Naive thymus-derived CD4-positive, alpha-beta T cell (primary cell): ENCODE measurements around the gene ORAI1. TPM values are rescaled to one million over a fixed set of nuclear protein-coding genes. Genes with fewer than 3 reads are reported as not detected.
"Not testable (repeated sequence)": the region's sequence is repeated elsewhere in the genome, so short reads cannot be mapped to it uniquely, and the experiment has no call there.

ENCODE experiments used
- ATAC-seq: fragments of 150-1000 bp; cut with Tn5 transposase; 2 replicates; pipeline ENCODE4 v1.10.0; 2021; ENCODE audit warnings: mild to moderate bottlenecking, moderate library complexity
- CTCF ChIA-PET: fragments of 350-600 bp; sonication (Branson Sonifier 250); formaldehyde crosslinking; loops from one replicate; lab custom pipeline; 2021; ENCODE audit warnings: antibody characterized with exemption; lab: Charles Lee
- POLR2A ChIA-PET: fragments of 350-600 bp; sonication (Branson Sonifier 250); formaldehyde crosslinking; loops from one replicate; lab custom pipeline; 2021; ENCODE audit warnings: antibody characterized with exemption, inconsistent platforms; lab: Charles Lee
- DNase-seq, 9 donors: peaks; one replicate each; pipeline versions ENCODE4 v3.0.0 to v3.0.0-alpha.2; 2020 to 2022; ENCODE audit warnings: mixed read lengths in 1 of 9
- H3K27ac ChIP-seq: one replicate; pipeline ENCODE4 v1.7.0; 2013; ENCODE audit warnings: mild to moderate bottlenecking, low read depth, low read length, moderate library complexity
- H3K27me3 ChIP-seq, 2 donors: one replicate each; pipeline ENCODE4 v1.7.0; 2013; ENCODE audit warnings: low read length in 2 of 2, mild to moderate bottlenecking in 2 of 2, moderate library complexity in 2 of 2; ENCODE audit not compliant: control insufficient read depth in 2 of 2, insufficient read depth in 2 of 2
- H3K36me3 ChIP-seq, 3 experiments: 1 replicate in 2 of 3; 2 replicates in 1 of 3; pipeline ENCODE4 v1.7.0; 2013; ENCODE audit warnings: low read length in 3 of 3, mild to moderate bottlenecking in 3 of 3, moderate library complexity in 1 of 3; ENCODE audit not compliant: insufficient read depth in 3 of 3, control insufficient read depth in 2 of 3
- H3K4me1 ChIP-seq, 2 donors: one replicate each; pipeline ENCODE4 v1.7.0; 2013; ENCODE audit warnings: low read length in 2 of 2, mild to moderate bottlenecking in 2 of 2, moderate library complexity in 1 of 2; ENCODE audit not compliant: control insufficient read depth in 2 of 2, insufficient read depth in 2 of 2
- H3K4me3 ChIP-seq: 2 replicates; pipeline ENCODE4 v1.7.0; 2013; ENCODE audit warnings: mild to moderate bottlenecking, low read length
- H3K9me3 ChIP-seq, 3 experiments: 1 replicate in 2 of 3; 2 replicates in 1 of 3; pipeline ENCODE4 v1.7.0; 2013; ENCODE audit warnings: low read length in 3 of 3; ENCODE audit not compliant: control insufficient read depth in 2 of 3
- H3K27ac Mint-ChIP-seq, 9 donors: one replicate each; pipeline ENCODE4 v1.8.0; 2020 to 2022; ENCODE audit warnings: mixed read lengths in 9 of 9, mild to moderate bottlenecking in 8 of 9, moderate library complexity in 5 of 9, inconsistent platforms in 2 of 9
- H3K27me3 Mint-ChIP-seq, 5 donors: one replicate each; pipeline ENCODE4 v1.8.0; 2021 to 2022; ENCODE audit warnings: mixed read lengths in 5 of 5, mild to moderate bottlenecking in 1 of 5
- H3K36me3 Mint-ChIP-seq, 5 donors: one replicate each; pipeline ENCODE4 v1.8.0; 2020 to 2022; ENCODE audit warnings: mixed read lengths in 5 of 5, mild to moderate bottlenecking in 3 of 5, inconsistent platforms in 1 of 5
- H3K4me1 Mint-ChIP-seq, 7 donors: one replicate each; pipeline ENCODE4 v1.8.0; 2020 to 2022; ENCODE audit warnings: mixed read lengths in 7 of 7, mild to moderate bottlenecking in 3 of 7, inconsistent platforms in 1 of 7
- H3K4me3 Mint-ChIP-seq, 10 donors: one replicate each; pipeline ENCODE4 v1.8.0; 2020 to 2022; ENCODE audit warnings: mild to moderate bottlenecking in 10 of 10, mixed read lengths in 10 of 10, moderate library complexity in 6 of 10, inconsistent platforms in 2 of 10
- H3K9me3 Mint-ChIP-seq, 11 donors: one replicate each; pipeline ENCODE4 v1.8.0; 2020 to 2022; ENCODE audit warnings: mixed read lengths in 11 of 11, mild to moderate bottlenecking in 4 of 11, inconsistent platforms in 1 of 11, moderate library complexity in 1 of 11
- intact Hi-C, 2 donors: fragments of 100-400 bp; cut with micrococcal nuclease; formaldehyde crosslinking; loops; one replicate each; pipeline ENCODE4 v1.15.1; 2023
- polyA plus RNA-seq, 2 donors: library from polyadenylated mRNA; unstranded; fragments of 300-500 nt; fragmentation: Illumina TruSeq; gene quantifications; one replicate each; pipeline ENCODE4 v1.2.3, GENCODE V29; 2021
- total RNA-seq, 6 experiments: library from RNA in 5 of 6; stranded (reverse) in 5 of 6; gene quantifications; 1 replicate in 5 of 6; 2 replicates in 1 of 6; pipeline ENCODE4 v1.2.3 and lab custom pipeline; 2021 to 2026

Gene ORAI1
- total and polyA plus RNA-seq, 7 experiments from 2014 or later = 34.4 to 256 (median 51.9) TPM

DNA sequence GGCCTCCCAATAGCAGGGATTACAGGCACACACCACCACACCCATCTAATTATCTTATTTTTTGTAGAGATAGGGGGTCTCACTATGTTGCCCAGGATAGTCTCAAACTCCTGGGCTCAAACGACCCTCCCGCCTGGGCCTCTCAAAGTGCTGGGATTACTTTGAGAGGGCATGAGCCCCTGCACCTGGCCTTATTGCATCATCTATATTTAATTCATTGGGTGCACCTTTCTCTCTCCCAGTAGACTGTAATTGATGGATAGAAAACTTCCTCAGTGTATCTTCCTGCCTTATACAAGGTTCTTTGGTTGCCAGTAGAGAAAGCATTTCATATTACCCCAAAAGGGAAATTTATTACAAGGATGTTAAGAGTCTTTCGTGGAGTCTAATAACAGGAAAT, 52.0 kb downstream of the ORAI1 start:
- intact Hi-C loops = no loop called here
- H3K36me3 ChIP-seq = no peaks in the 10 kb centered on the region
- CTCF ChIA-PET = interaction anchor here (0.6 to 0.9 kb wide), 2 partner anchors 51 to 171 kb away, joined by 3 read pairs; no protein-coding TSS in a partner anchor
- H3K4me1 ChIP-seq = peaks cover 0 to 1% of the 10 kb centered on the region in 2 donors
- Mint-ChIP-seq H3K27me3 (no peaks in the 10 kb centered on the region), H3K4me1 (peaks cover 9 to 21% (median 11%) of the 10 kb centered on the region in 7 donors), H3K4me3 (no peak overlapping the region), H3K9me3 (no peaks in the 10 kb centered on the region), H3K36me3 (no peaks in the 10 kb centered on the region), H3K27ac (peak overlapping the region in 3 of 9 donors; percentile 34 to 74 (median 57))
- H3K27ac ChIP-seq = no peak overlapping the region
- no peak overlapping the region for H3K4me3 ChIP-seq
- ATAC-seq (no peak), DNase-seq (no peak)
- POLR2A ChIA-PET = no interaction called here
- no peaks in the 10 kb centered on the region for H3K27me3 ChIP-seq
- no peaks in the 10 kb centered on the region for H3K9me3 ChIP-seq

DNA sequence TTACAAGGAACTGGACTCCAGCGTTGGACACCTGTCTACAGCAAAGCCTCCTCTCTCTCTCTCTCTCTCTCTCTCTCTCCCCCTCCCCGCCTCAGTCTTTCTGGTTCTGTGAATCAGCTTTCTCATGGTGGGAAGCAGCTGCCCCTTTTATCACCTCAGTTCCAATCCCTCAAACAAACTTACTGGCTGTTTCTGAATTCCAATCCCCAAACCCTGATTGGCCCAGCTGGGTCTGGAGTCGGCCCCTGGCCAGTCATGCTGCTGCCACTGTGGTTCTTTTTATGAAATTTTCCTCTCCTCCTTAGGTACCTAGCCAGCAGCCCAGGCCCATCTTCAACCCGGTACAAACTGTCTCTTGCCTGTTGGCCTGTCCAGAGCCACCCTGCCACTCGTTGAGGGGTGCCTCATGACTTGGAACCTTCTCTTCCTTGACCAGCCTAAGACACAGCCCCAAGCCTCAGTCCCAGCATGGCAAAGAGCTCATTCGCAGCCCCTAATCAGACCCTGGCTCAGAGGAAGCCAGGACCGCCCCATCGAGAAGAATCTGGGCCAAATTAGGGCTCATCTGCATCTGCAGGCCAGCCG, 52.5 kb downstream of the ORAI1 start:
- no peaks in the 10 kb centered on the region for H3K27me3 ChIP-seq
- CTCF ChIA-PET = interaction anchor here (0.6 to 1.4 kb wide), 4 partner anchors 9 to 171 kb away, joined by 3 to 7 read pairs (median 4); partner anchors contain the start of genes MORN3 and RHOF
- no peak overlapping the region for H3K4me3 Mint-ChIP-seq
- no peak overlapping the region for H3K4me3 ChIP-seq
- H3K9me3 ChIP-seq = no peaks in the 10 kb centered on the region
- intact Hi-C loops = no loop called here
- H3K9me3 Mint-ChIP-seq = no peaks in the 10 kb centered on the region
- no peaks in the 10 kb centered on the region for H3K36me3 ChIP-seq
- DNase-seq = no peak
- H3K4me1 ChIP-seq = no peaks in the 10 kb centered on the region
- H3K36me3 Mint-ChIP-seq = no peaks in the 10 kb centered on the region
- no peak overlapping the region for H3K27ac ChIP-seq
- POLR2A ChIA-PET = interaction anchor here (0.6 to 1.3 kb wide), 3 partner anchors 13 to 1404 kb away, joined by 4 read pairs; no protein-coding TSS in a partner anchor
- H3K27me3 Mint-ChIP-seq = no peaks in the 10 kb centered on the region
- H3K27ac Mint-ChIP-seq = peak overlapping the region in 3 of 9 donors; percentile 34 to 59 (median 57)
- ATAC-seq = no peak
- H3K4me1 Mint-ChIP-seq = peaks cover 5 to 16% (median 6%) of the 10 kb centered on the region in 7 donors

DNA sequence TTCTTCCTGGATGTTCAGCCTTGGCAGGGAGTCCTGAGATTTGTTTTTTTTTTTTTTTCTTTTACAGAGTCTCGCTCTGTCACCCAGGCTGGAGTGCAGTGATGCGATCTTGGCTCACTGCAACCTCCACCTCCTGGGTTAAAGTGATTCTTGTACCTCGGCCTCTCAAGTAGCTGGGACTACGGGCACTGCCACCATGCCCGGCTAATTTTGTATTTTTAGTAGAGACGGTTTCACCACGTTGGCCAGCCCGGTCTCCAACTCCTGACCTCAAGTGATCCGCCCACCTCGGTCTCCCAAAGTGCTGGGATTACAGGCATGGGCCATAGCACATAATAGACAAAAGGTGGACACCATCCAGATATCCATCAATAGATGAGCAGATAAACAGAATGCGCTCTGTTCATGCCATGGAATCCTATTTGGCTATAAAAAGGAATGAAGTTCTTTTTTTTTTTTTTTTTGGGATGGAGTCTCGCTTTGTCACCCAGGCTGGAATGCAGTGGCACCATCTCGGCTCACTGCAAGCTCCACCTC, 53.4 kb downstream of the ORAI1 start:
- H3K9me3 ChIP-seq, H3K27me3 Mint-ChIP-seq, H3K4me3 Mint-ChIP-seq, H3K4me1 ChIP-seq, H3K27me3 ChIP-seq, DNase-seq, H3K36me3 ChIP-seq, H3K9me3 Mint-ChIP-seq, H3K27ac Mint-ChIP-seq, H3K27ac ChIP-seq, ATAC-seq, H3K4me3 ChIP-seq, intact Hi-C loops, H3K36me3 Mint-ChIP-seq: not testable (repeated sequence)
- ChIA-PET POLR2A (interaction anchor here (0.6 to 2.9 kb wide), 4 partner anchors 14 to 1405 kb away, joined by 4 to 8 read pairs (median 4); no protein-coding TSS in a partner anchor), CTCF (interaction anchor here (0.6 to 3.7 kb wide), 6 partner anchors 10 to 662 kb away, joined by 3 to 27 read pairs (median 6); partner anchors contain the start of genes MORN3, ORAI1 and RHOF)
- H3K4me1 Mint-ChIP-seq = peaks cover 4 to 11% (median 6%) of the 10 kb centered on the region in 7 donors

DNA sequence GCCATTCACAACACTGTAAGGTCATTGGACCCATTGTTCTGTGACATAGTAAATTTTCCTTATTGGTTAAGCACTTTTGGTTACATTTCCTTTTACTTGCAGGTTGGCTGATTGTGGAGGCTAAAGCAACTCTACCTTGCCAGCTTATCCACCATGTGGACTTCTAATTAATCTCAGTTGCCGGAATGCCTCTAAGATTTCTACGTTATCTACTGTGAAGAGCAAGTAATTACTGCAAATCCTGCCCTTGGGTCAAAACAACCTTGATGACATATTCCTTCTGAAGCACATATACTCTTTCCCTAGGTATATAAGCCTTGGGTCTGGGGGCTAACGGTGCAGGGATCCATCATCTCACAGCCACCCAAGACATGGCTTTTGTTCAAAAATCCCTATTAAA, 62.6 kb downstream of the ORAI1 start:
- no peak for ATAC-seq
- Histone ChIP-seq H3K27ac (no peak overlapping the region), H3K27me3 (no peaks in the 10 kb centered on the region), H3K36me3 (no peaks in the 10 kb centered on the region), H3K4me3 (no peak overlapping the region), H3K9me3 (no peaks in the 10 kb centered on the region), H3K4me1 (peaks cover 0 to 4% of the 10 kb centered on the region in 2 donors)
- H3K4me3 Mint-ChIP-seq = no peak overlapping the region
- H3K9me3 Mint-ChIP-seq = peaks cover 0 to 2% (median 0%) of the 10 kb centered on the region in 11 donors
- intact Hi-C loops = loop anchor here in 1 of 2 donors (5.0 kb wide), 1 partner anchor 198 kb away; the partner anchor contains the start of gene PSMD9
- H3K36me3 Mint-ChIP-seq = no peaks in the 10 kb centered on the region
- DNase-seq = no peak
- ChIA-PET POLR2A (interaction anchor here (1.5 kb wide), 1 partner anchor 98 kb away, joined by 4 read pairs; no protein-coding TSS in a partner anchor), CTCF (interaction anchor here (1.3 to 1.9 kb wide), 2 partner anchors 84 to 123 kb away, joined by 3 to 6 read pairs; no protein-coding TSS in a partner anchor)
- H3K27ac Mint-ChIP-seq = peak overlapping the region in 6 of 9 donors; percentile 8 to 36 (median 22)
- peaks cover 0 to 6% (median 0%) of the 10 kb centered on the region in 5 donors for H3K27me3 Mint-ChIP-seq
- H3K4me1 Mint-ChIP-seq = peaks cover 0 to 16% (median 10%) of the 10 kb centered on the region in 7 donors

DNA sequence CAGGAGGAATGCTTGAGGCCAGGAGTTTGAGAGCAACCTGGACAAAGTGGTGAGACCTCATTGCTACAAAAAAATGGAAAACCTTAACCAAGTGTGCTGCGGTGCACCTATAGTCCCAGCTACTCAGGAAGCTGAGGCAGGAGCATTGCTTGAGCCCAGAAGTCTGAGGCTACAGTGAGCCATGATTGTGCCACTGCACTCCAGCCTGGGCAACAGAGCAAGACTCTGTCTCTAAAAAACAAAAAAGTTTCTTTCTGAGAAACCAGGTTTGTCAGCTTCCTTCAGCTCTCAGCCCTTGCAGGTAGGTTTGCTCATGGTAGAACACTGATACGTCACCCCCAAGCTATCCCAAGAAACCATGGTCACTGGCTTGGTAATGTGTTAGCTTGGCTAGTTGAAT, 63.1 kb downstream of the ORAI1 start:
- Histone ChIP-seq H3K36me3 (no peaks in the 10 kb centered on the region), H3K4me3 (no peak overlapping the region), H3K9me3 (no peaks in the 10 kb centered on the region), H3K4me1 (peaks cover 0 to 4% of the 10 kb centered on the region in 2 donors), H3K27ac (no peak overlapping the region), H3K27me3 (no peaks in the 10 kb centered on the region)
- CTCF ChIA-PET = interaction anchor here (0.7 to 1.9 kb wide), 4 partner anchors 12 to 123 kb away, joined by 3 to 6 read pairs (median 4); partner anchors contain the start of gene RHOF
- POLR2A ChIA-PET = interaction anchor here (1.5 kb wide), 1 partner anchor 97 kb away, joined by 4 read pairs; no protein-coding TSS in a partner anchor
- no peak for DNase-seq
- peaks cover 0 to 2% (median 0%) of the 10 kb centered on the region in 11 donors for H3K9me3 Mint-ChIP-seq
- H3K4me3 Mint-ChIP-seq = no peak overlapping the region
- no peak for ATAC-seq
- H3K4me1 Mint-ChIP-seq = peaks cover 0 to 16% (median 10%) of the 10 kb centered on the region in 7 donors
- H3K27ac Mint-ChIP-seq = peak overlapping the region in 5 of 9 donors; percentile 8 to 36 (median 21)
- no peaks in the 10 kb centered on the region for H3K36me3 Mint-ChIP-seq
- H3K27me3 Mint-ChIP-seq = peaks cover 0 to 6% (median 0%) of the 10 kb centered on the region in 5 donors
- intact Hi-C loops = loop anchor here in 1 of 2 donors (5.0 kb wide), 1 partner anchor 198 kb away; the partner anchor contains the start of gene PSMD9
